GM19372 (cell line): Measurements from ENCODE around the gene DGKB.

Experiments used
- ATAC-seq: cut with Tn5 transposase; IDR thresholded peaks from one replicate; pipeline ENCODE4 v1.9.1; 2021; ENCODE audit warnings: mild to moderate bottlenecking, low read depth, moderate library complexity; ENCODE audit not compliant: unreplicated experiment

The DGKB gene

DNA sequence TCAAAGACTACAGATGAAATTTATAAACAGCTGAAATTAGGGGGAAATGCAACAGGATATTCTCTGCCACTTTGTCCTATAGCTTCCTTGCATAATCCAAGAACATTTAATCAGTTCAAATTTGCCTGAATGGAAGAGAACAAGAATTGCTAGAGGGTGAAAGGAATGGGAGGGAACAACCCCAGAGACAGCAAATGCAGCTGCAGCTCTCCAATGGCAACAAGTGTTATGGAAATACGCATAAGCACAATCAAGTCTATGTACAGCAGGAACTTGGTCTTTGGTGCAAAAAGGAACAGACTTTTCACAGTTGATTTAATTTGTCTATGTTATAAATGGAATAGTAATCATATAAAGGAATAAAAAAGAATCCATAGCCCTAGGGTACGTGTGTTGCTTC is 644.1 kb downstream of the DGKB start:
- no peak for ATAC-seq

DNA sequence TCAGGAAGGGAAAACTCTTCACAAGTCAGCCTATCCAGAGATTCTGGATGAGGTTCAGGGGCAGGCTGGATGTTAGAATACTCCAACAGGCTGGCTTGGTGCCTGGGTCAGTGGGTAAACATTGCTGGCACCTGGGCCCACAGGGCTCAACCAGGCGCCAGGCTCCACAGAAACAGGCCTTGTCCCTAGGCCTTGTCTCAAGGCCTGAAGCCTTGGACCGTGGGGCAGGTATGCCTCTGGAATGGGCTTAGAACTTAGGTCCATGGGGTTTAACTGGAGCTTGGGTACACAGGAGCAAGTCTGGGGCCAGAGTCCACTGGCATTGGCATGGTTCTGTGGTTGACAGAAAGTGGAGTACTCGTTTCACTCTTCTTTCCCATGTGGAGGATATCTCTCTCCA is 650.1 kb downstream of the DGKB start:
- no peak for ATAC-seq

DNA sequence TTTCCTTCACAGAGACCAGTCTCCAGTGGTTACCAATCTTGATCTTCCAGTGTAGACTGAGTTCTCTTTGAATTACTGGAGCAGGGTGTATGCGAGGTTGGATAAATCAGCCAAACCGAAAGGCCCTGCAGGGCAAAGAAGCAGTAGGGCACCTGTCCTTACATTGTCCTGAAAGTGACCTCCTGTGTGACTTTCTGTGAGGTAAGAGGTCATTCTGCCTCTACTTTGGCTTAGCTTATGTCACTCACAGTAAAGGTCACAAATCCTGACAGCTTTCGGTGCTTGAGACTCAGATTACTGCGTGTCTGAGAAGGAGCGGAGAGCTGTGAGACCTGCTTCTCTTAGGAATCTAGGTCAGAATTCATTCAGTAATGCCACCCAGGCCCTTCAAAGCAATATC is 660.4 kb downstream of the DGKB start:
- ATAC-seq = no peak

DNA sequence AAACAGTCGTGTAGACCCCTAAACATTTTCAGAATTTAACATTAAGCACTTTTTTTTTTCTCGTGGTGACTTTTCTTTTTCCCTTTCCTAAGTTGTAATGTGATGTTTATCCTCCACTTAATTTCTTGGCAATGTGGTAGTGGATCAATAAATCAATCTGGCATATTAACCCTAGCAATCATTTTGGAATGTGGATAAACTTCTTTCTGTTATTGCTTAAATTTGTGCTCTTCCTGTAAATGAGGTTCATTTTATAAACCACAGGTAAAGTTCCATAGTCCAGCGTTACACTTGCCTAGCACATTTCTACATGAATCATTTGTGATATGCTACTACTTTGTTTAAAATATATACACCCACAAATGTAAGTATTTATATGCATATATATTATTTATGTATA is 665.7 kb downstream of the DGKB start:
- ATAC-seq = no peak

DNA sequence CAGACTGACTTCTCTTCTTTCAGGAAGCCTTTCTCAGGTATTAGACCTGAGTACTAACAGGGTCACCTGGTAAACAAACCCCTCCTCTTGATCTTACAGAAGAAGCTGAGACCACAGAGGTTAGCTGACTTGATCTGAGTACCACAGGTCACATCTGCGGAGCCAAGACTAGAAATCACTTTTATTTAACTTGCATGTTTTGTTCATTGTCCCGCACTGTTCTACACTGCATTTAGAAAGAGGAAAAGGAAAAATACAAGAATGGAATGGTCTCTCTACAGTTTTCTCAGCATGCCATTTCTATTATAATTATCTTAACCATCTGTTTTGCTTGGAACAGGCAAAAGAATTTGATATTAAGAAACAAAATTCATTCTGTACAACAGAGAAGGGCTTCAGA is 667.5 kb downstream of the DGKB start:
- no peak for ATAC-seq

DNA sequence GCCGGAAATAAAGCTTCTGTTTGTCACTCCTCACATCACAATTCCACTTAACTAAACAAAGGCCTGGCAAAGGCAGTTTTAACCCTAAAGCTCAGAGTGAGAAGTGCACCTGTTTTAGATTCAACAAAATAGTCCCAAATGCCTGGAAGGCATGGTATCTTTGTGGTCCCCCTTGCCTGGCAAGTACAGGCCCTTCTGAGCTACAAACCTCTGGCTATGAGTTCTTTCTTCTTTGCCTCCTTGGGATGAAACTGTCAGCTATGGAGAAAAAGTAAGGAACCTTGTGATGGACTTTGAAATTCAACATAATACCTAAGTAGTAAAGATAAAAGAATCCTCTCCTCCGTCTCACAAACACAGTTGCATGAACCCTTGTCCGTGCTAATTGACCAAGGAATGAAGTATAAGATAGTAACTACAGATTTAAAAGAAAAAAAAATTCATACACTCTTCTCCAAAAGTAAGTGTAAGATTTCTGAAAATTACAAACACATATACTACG is 668.6 kb downstream of the DGKB start:
- no peak for ATAC-seq

DNA sequence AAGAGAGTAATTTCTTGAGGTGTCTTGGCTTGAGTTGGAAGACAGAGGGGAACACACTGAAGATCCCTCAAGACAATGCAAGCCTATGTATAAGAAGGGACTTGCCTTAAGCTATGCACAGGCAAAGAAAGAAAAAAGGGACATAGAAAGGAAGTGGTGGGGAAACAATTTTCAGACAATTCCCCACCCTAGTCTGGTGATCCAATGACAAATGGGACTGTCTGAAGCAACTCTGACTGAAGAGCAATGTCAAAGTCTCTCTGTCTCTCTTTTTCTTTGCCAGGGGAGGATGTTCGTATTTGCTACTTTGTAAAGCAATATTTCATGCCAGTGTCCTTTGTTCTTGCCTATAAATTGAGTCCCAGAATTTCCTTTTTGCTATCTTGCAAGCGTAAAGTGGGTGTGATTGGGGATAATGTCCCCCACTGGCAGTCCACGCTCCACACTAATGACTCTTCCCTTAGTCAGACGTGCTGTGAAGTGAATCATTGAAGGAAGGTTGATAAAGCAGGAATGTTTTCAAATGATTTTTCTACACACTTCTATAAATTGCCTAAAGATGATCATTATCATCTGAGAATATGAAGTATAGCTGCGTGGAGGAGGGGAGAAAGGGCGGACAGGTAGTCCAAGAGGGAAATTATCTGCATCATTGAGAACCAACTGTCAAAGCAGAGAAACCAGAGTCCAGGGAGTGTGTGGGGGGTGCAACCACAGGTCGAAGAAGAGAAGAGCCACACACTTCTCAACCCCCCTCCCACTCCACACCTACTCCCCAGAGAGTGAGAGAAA is 669.3 kb downstream of the DGKB start:
- no peak for ATAC-seq

DNA sequence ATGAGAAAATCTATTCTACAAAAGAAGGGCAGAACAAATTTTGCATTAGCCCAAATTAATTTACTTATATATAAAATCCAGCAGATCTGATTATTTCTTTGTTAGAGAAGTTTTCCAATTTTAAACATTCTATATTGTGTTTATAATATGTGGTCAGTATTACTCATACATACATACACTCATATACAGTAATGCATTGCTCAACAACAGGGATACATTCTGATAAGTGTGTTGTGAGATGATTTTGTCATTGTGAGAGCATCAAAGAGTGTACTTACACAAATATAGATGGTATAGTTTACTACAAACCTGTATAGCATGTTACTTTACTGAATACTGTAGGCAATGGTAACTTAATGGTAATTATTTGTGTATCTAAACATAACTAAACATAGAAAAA is 673.5 kb downstream of the DGKB start:
- ATAC-seq = no peak

DNA sequence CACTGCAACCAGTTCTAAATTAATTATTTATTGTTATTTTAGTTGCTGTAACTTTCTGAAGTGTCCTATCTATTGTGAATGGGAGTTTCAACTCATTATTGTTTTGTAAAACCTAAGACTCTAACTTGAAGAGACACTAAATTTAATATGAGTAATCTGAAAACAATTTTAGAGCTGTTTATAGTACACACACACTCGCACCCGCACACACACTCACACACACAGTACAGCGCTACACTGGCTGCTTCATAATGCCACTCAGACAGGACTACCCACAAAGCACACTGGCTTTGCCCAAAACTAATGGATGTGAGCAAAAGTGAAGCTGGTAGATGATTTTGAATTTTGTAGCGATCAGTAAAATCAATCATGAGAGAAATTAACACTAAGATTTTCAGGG is 674.2 kb downstream of the DGKB start:
- ATAC-seq = no peak

DNA sequence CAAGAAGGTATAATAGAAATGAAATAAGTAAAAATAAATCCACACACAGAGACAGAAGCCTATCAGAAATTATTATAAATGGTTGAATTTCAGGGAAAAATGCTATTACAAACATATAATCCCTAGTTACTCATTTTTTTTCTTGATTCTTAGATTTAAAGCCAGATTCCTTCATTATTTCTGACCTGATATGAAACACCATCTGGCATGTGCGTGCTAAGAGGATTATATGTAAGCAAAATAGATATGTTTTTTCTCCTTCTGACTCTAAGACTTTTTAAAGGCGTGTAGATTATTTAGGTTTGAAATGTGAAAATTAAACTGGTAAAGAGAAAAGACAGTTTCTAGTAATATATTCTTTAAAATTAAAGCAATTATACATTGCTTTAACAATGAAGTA is 676.4 kb downstream of the DGKB start:
- ATAC-seq = no peak

DNA sequence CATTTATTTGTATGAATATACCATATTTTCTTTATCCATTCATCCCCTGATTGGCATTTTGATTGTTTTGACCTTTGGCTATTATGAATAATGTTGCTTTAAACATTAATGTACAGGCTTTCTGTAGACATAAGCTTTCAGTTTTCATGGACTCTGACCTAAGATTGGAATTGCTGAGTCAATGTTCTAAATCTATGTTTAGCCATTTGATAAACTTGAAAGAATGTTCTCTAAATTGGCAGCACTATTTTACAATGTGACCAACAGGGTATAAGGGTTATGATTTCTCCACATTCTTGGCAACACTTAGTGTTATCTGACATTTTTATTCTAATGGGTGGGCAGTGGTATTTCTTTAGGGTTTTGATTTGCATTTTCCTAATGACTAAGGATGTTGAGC is 683.4 kb downstream of the DGKB start:
- ATAC-seq = no peak

DNA sequence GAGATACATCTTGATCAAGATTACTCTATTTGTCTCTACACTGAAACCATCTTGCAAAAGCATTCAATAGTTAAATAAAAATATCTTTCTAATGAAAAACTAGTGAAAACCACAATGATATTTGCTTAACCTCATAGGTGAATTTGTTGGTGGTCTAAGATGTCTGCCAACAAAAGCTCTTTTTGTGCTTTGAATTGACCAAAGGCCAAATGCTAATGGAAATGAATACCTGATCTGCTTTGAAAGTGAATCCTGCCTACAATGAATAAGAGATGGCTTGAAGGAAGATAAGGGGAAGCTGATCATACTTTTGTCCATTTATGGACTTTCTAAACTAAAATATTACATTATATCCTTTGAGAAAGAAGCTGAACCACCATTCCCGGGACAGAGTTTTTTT is 684.2 kb downstream of the DGKB start:
- no peak for ATAC-seq

DNA sequence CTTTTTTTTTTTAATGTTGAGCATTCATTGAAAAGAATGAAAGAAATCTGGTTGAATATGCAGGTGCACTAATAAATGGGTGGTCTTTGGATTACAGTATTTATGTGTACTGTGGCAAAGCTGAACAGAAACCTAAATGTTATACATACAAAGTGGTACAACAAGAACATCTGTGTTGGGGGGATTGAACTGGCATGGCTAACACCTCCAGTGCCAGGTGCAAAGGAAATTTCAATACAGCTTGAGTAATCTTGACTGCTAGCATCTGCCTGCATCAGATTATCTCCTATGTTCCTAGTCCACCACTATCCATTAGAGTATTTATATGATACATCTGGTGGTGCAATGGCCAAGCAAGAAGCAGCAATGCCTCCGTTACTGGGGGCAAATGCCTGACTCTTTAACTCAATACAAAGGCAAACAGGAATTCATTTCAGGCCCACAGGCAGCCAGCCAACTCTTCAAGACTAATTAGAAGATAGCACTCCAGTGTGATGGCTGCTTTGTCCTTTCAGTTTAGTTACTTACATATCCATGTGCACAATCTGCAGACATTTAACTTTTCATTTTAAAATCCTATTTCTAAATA is 692.6 kb downstream of the DGKB start:
- no peak for ATAC-seq

DNA sequence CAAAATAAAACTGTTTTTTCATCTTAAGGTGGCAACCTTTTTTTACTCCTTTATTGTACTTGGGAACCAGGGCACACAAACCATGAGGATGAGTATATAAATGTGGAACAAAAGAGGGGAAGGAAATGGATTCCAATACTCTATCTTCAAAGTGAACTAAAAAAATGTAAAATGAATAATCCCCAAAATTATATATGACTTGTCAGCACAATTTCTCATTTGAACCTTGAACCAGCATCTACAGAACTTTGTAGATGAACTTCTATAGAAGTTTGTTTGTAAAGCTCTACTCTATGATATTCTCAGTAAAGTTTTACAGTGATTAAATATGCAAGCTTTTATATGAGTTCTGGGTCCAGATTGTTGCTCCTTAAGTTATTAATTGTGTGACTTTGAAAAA is 694.8 kb downstream of the DGKB start:
- ATAC-seq = no peak

DNA sequence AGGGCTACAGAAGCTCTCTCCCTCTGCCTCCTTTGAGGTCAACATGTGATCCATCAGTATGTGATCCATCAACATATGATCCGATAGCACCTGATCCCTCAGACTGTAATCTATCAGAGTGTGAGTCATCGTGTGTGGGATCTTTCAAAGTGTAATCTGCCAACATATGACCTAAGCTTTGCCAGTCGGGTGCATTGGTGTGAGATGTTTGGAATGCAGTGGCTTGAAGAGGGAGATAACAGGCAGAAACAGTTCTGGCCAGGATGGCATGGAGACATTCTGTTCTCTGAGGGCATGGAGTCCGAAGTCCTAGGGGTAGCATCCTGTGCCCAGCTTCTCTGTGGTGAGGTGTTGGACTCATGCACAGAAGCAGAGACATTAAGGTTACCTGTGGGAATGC is 695.4 kb downstream of the DGKB start:
- no peak for ATAC-seq

DNA sequence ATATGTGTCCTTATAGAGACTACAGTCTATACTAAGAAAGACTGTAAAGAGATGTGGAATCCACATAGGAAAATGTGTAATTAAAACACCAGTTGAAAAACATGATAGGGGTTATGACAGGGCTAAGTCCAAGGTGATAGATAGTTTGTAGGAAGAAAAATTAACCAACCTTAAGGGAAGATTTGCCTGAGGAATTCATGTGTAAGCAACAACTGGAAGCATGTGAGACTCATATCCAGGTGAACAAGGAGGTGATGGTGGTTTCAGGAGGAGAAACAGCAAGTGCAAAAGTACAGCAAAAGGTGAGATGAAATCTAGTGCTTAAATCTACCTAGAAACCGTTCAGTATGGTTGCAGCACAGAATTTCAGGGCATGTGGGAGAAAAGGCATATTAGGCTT is 696.4 kb downstream of the DGKB start:
- no peak for ATAC-seq

DNA sequence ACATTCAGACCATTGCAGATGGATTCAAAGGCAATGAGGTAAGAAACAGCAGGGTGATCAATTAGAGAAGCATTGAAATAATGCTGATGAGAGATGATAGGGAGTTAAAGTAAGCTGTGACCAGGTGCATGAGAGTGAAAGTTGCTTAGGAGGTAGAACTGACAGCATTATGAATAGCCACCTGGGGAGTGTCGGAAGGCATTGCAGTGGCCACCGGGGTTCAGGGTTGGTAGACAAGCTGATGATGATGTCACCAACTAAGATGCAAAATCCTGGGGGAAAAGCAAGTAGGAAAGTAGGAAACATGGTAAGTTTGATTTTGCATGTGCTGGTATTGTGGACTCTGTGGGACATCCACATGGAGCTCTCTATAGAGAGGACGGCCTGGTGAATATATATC is 701.2 kb downstream of the DGKB start:
- no peak for ATAC-seq

DNA sequence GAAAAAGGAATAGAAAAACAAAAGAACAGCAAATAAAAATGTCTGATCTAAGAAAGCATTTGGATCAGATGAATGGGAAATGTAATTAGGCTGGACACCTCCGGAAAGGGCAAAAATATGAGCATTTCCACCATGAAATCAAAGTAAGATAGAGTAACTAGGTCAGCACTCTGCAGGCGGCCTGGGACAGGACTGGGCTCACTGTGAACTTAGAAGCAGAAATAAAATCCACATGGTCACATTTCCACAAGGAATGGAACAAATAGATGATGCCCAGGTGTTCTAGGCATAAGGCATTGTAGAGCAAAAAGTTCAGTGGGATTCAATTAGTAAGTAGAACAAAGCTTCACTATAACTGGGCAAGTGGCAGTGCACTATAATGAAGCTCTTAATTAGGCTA is 703.2 kb downstream of the DGKB start:
- ATAC-seq = no peak

DNA sequence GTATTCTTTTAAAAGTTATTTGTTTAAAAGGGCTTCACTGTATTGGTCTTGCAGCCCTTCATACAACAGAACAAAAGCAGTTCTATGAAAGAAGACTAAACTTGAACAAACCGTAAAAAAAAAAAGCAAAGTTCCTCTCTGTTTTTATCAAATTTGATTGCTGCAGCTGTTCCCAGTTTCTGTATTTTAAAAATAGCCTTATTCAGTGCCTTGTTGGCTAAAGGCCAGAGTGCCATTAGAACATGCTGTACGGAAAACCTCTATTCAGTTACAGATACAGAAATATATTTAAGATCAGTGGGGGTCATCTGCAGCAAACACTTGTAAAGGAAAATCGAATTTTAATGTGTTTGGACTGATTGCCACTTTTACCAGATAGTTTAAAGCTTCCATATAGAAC is 705.3 kb downstream of the DGKB start:
- no peak for ATAC-seq

DNA sequence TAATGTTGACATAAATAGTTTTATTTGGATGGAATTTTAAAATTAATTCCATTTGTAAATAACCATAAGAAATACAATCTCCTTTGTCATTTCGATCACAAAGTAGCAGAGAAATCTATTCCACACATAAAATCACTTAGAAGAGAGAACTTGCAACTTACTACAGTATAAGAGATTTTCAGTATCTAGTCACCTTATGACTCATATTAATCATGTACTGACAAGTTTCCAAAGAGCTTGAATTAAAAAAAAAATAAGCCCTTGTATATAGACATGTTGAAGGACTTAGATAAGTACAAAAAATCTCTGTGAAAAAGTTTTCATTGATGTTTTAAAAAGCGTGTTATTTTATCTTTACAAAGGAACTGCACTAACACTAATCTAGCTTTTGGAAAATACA is 706.0 kb downstream of the DGKB start:
- ATAC-seq = no peak

DNA sequence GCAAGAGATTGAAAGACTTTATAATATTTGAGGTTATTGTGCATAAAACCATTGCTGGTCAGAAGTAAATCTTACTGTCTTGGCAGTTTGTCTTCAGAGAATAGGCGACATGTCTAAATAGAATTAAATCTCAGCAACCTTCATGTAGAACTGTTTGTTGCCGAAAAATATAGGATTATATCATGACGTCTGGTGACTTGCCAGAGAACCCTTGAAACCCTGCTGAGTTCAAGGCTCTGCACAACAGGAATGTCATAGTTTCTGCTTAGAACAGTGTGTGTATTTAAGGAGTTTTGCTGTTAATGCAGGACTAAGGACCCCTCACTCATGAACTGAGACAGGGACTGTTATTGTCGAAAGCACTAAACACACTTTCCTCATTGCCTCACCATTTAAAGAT is 706.7 kb downstream of the DGKB start:
- ATAC-seq = no peak

DNA sequence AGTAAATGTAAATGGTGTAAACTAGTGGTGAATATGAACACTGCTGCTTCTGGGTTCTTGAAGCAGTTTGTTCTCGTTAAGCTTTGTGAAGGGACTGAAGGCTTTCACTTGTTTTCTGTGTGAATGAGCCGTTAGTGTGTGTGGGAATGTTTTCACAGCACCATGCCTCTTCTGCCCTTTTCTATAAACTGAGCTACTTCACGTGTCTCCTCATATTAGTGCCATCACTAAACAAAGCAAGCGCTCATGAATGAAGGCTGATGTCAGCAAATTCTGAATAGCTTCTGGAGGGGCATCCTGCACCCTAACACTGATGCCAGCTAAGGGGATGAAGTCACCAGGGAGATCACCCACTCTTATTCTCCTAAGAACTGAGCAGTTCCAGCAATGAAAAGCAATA is 707.5 kb downstream of the DGKB start:
- ATAC-seq = no peak
